Left cardiac atrium (tissue), 4 donors: ENCODE results near the gene LDLRAD3. TPM values are rescaled to one million over a fixed set of nuclear protein-coding genes. Genes with fewer than 3 reads are reported as not detected.
"Not testable (repeated sequence)": the region's sequence is repeated elsewhere in the genome, so short reads cannot be mapped to it uniquely, and the experiment has no call there.

ENCODE experiments used
- ATAC-seq, 2 donors: fragments of 200-7000 bp; cut with Tn5 transposase; one replicate each; pipeline ENCODE4 v1.9.1; 2020; ENCODE audit warnings: mild to moderate bottlenecking in 2 of 2, moderate library complexity in 2 of 2
- DNase-seq: peaks from one replicate; pipeline ENCODE4 v3.0.0-alpha.2; 2020
- intact Hi-C, 2 donors: fragments of 100-400 bp; cut with DNase I; formaldehyde crosslinking; loops; one replicate each; pipeline versions ENCODE4 v1.14.1 to v1.15.1; 2022 to 2023
- total RNA-seq, 2 donors: library from RNA; stranded (reverse); fragmentation: NEBNext Ultra II Directional; extraction: Animal tissue kit (Norgen Biotek cat#: 25700); gene quantifications; one replicate each; pipeline ENCODE4 v1.2.1, GENCODE V29; 2021
- donor health status: DM: no; HTN: yes; CAD: no.
- donor health status: DM: no; HTN: yes; CAD: no; lungs with severe emphysema.
- donor health status: DM: yes; HTN: yes; CAD: no.
- donor health status: Dilated cardiomyopathy.

The LDLRAD3 gene
- total RNA-seq, 2 donors from 2014 or later: 4.7 to 10.8 TPM

DNA sequence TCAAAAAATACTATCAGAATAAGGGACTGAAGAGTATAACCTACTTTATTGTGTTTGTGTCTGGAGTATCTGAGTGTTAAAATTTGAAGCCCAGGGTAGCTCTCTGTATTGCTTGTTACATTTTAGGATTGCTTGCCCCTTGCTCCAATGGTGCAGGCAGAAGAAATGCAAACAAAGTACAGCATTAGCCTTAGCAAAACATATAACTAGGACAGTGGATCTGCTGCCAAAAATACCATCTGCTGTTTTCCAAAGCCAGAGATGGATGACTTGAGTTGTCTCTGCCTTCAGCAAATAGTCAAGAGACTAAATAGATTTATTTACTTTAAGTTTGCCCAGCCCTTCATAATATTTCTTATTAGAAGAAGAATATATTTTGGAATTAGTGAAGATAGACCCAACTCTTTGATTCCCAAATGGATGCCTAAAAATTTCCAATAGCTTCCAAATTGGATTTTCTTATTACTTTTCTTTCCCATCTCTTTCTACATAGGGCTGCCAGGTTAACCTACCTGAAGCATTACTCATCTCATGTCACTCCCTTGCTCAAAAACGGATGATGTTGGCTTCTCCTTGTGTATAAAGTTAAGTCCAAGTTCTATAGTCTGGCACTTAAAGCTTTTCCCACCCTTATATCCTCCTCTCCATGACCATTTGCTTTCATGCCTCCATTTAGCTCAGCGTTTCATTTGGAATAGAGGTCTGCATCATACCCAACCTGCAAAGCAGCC, 66.3 kb downstream of the LDLRAD3 start:
- intact Hi-C loops: no loop called here
- DNase-seq (no peak), ATAC-seq (no peak)

DNA sequence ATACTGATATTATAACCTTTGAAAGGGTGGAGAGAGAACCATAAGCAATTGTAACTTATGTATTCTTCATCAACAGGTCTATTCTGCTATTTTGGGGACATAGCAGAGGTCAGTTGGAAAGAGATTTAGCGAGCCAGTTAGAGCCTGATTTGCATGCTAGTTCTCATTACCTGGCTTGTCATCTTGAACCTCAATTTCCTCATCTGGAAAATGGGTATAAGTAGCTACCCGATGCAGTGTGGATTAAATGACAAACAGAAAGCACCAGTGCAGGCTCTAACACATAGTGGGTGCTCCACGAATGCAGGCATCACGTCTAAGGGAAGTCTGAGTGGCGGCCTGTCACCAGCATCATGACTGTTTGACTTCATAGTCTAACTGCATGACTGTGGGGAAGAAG, 67.7 kb downstream of the LDLRAD3 start:
- no peak for ATAC-seq
- intact Hi-C loops: no loop called here
- no peak for DNase-seq

DNA sequence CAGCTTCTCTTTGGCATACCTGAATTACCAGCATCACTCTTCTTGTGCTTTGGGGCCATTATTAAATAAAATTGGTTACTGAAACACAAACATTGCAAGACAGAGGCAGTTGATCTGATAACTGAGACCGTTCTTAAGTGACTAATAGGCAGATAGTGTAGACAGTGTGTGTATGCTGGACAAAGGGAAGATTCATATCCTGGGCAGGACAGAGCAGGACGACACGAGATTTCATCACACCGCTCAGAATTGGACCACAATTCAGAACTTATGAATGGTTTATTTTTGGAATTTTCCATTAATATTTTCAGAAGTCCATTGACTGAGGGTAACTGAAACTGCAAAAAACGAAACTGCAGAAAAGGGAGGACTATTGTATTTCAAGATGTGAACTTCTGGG, 68.6 kb downstream of the LDLRAD3 start:
- DNase-seq (no peak), ATAC-seq (peak in 1 of 2 donors; percentile 38)
- intact Hi-C loops: no loop called here

DNA sequence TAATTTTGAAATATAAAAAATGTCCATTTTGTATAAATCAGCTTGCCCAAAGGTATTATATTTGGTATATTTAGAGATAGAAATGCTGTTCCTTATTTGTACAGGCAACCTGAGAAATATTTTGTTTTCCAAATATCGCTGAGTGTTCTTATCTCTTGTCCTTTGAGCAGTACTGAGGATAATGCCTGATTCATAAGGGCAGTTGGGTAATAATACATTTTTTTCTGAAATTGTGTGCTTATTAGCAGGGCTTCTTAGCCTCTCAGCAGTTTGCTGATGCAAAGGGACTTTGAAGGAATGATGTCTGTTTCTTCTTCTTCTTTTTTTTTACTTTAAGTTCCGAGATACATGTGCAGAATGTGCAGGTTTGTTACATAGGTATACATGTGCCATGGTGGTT, 69.1 kb downstream of the LDLRAD3 start:
- intact Hi-C loops: no loop called here
- ATAC-seq (peak in 1 of 2 donors; percentile 54), DNase-seq (no peak)

DNA sequence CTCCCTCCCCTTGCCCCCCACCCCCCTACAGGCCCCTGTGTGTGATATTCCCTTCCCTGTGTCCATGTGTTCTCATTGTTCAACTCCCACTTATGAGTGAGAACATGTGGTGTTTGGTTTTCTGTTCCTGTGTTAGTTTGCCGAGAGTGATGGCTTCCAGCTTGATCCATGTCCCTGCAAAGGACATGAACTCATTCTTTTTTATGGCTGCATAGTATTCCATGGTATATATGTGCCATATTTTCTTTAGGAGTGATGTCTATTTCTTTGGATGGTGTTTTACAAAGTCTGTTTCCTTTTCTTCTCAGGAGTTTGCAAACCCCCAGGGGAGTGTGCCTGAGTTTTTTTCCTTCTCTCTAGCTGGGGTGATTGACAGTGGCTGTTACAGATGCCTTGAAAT, 69.6 kb downstream of the LDLRAD3 start:
- intact Hi-C loops, ATAC-seq, DNase-seq: not testable (repeated sequence)

DNA sequence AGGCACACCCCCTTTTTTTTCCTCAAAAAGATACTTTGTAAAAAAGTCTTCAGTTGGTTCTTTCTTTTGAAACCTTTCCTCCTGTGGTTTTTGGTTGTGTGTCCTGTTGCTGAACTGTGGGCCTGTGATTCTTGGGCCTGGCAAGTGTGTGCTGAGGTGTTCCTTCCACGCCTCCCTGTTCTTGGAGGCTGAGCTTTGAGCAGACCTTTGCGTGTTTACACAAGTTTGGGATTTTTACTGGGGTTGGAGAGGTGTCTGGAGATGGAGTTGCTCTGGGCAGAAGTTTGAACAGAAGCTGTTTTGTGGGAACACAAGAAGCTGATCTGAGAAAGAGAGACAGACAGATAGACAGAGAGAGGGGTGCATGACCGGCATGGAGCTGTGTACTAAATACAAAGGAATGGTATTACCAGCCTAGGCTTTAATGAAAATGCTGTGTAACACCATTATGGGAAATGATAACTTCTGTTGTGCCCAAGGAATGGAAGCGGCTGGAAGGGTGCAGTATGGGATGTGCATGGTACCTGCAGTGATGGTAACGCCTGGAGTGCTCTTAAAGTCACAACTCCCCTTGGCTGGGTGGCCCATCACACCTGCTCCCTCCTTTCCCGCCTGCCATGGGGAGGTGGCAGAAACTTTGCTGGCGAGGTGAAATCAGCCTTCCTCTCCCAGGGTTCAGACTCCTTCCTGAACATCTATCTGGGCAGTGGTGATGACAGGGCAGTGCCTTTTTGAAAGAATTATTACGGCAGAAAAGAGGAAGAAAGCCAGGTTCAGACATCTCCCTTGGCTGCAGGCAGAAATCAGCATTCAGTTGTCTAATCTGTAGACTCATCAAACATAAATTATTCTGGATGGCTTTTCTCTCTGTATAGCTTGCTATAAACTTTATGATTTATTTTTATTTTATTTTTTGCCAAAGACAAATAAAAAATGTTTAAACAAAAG, 70.4 kb downstream of the LDLRAD3 start:
- DNase-seq (no peak), ATAC-seq (no peak)
- intact Hi-C loops: no loop called here

DNA sequence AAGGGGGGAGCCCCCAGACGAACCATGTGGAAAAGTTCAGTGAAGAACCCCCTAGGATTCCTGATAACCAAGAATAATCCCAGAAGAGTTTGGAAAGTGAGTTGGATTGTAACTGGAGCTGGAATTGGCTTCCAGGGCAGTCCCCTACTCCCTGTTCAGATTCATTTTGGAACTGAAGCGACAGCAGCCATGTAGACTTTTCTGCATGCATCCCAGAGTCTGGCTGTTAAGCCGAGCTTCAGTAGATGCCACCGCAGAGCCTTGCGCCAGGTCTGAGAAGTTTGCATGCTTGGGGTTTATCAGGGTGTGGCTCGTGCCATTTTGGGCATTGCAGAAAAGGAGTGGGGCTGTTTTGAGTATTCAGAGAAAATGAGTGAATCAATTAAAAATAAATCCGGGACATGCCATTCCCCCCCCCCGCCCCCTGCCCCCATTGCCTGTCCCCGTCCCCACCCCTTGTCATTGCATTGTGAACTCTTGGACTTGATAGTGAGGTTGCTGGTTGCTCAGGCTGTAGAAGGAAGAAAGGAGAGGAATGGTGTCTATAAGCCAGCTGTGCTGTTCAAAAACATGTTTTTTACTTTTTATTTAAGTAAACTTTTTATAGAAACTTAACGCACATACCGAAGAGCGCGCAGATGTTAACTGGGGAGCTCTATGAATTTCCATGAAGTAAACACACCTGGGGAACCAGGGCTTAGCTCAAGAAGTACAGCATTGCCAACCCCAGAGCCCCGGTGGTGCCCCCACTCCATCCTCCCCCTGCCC, 71.2 kb downstream of the LDLRAD3 start:
- ATAC-seq (peak; percentile 28 to 51), DNase-seq (no peak)
- intact Hi-C loops: no loop called here

DNA sequence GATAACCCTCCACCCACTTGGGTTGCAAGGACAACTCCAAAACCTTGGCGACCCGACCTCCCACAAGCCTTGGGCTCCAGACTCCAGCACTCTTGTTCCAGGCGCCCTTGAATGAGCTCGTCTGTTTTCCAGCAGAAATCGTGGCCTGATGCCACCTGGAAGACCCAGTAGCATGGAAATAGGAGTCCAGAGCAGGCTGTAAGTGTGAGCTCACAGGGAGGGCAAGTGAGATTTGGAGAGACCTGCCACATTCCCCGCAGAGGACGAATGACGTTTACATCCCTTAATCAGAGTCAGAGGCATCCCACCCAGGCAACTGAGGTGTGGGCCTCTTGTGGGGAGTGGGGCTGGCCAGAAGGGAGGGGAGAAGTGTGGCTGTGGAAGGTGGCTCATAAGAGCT, 71.9 kb downstream of the LDLRAD3 start:
- DNase-seq (peak; percentile 71), ATAC-seq (peak; percentile 64 to 84)
- intact Hi-C loops: no loop called here

DNA sequence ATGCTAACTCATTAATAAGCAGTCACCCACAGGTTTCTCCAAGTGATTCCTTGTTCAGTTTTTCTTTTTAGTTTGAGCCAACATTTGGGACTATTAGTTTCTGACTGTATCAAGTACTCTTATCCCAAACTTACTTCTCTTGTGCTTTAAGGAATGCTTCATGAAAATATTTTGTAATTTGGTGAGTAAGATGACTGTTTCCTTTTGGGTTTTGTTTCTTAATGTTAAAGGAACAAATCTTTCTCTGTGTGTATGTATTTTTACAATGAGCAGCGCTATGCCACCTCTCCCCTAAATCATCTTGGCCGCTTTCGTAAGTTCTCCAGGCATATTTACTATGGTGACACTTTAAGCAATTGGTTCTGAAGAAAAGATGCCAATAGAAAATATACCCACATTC, 72.4 kb downstream of the LDLRAD3 start:
- ATAC-seq (no peak), DNase-seq (no peak)
- intact Hi-C loops: no loop called here

DNA sequence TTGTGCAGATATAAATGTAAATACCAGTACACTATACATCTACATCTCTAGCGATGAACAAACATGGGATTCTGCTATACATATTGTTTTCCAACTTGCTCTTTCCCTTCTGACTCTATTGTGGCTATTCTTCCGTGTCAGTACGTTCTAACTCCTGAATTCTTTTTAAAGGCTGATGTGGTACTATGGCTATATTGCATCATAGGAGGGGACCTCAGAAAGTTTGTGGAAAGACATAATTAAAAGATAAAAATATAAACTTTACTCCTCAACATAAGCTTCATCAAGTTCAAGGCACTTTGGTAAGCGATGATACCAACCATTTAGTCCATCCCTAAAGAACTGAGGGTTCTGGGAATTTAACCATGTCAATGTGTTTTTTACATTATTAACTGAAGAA, 72.8 kb downstream of the LDLRAD3 start:
- ATAC-seq: no peak
- DNase-seq: no peak
- intact Hi-C loops: no loop called here

DNA sequence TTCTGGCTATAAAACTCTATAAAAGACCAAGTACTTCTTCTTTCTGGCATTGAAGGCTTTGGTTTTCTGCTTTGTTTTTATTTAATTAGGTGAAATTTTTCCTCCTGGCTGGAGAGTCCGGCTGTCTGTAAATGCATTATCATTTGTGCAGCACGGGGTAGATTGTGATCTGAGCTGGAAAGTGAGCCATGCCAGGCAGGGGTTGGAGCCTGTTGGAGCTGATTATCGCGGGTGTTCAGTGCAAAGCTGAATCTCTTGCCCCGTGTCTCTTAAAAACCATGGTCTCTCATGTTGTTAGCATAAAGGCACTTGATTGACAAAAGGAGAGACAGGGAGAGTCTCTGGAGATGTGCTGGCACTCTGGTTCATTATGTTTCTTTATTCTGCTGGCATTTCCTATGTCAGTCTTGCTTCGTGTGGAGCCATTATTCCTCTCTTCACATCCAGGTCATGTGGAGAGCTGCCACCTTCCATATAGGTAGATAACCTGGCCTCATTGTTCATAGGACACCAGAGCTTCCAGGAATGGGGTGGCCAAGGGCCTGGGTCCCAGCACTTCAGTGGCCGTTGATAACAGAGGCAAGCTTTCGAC, 75.2 kb downstream of the LDLRAD3 start:
- no peak for DNase-seq
- intact Hi-C loops: no loop called here
- no peak for ATAC-seq

DNA sequence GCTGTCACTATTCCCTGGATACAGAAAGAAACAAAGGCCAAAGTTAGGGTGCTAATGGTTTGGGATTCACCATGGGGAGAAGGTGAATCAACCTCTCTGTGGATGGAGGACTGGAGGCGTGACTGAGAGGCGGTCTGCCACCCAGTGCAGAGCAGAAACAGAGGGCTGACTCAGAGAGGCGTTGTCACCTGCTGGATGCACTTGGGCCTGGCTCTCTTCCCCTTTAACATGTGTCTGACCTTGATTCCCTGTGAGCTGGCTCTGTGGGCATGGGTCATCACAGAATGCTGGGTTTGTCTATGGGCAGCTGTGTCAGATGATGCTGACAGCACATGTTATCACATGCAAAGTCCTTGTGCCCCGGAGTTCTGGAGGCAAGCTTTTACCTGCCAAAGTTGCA, 75.9 kb downstream of the LDLRAD3 start:
- intact Hi-C loops: no loop called here
- ATAC-seq: no peak
- no peak for DNase-seq

DNA sequence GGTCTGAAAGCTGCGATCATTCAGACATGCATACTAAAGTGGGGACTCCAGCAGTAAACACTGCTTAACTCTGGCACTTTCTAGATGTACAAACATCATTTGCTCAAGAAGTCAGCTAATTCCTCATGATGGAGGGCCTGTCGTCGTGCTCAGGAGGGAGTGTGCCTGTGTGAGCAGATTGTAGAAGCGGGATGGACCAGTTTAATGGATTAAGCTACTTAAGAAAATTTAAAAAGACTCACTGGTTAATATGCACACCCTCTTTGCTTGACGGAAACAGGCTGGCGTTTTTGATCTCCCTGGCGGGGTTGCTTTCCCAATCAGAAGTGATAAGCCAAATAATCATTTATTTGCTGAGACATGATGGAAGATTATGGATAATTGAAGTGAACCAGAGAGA, 79.0 kb downstream of the LDLRAD3 start:
- DNase-seq: no peak
- ATAC-seq: no peak
- intact Hi-C loops: no loop called here

DNA sequence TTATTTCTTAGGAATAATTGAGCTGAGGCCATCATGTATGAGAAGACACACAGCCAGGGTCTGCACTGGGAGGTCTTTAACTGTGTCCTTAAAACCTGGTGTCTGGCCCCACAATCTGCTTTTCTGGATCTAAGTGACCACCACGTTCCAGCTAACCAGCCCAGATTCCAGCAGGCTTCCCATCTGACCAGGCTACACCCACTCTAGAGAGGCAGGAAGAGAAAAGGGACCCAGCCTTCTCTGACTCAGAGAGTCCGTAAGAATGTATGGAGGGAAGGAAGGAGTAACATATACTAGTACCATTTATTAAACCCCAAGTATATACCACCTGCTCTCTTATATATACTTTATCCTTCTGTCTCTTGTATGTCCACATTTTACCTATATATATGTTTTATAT, 80.1 kb downstream of the LDLRAD3 start:
- no peak for ATAC-seq

DNA sequence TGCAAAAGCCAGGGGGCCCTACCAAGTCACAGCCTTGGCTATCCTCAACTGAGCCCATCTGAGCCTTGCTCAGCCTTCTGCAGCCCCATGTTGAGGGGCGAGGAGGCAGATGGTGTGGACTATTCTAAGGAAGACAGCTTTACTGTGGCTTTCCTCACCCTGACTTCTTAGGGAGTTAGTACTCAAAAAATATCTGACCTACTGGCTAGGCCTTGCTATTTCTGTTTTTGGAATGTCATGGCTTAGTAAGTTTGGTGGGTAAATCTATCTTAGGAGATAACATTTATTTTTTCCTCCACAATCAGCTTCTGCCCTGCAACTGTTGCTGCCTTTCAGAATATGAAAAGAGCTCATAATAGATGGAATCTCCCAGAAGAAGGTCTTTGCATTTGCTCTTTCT, 80.9 kb downstream of the LDLRAD3 start:
- DNase-seq (no peak), ATAC-seq (no peak)
- intact Hi-C loops: no loop called here

More for the DNA sequence above, 80.1 kb downstream of the LDLRAD3 start:
- intact Hi-C loops: no loop called here
- no peak for DNase-seq

DNA sequence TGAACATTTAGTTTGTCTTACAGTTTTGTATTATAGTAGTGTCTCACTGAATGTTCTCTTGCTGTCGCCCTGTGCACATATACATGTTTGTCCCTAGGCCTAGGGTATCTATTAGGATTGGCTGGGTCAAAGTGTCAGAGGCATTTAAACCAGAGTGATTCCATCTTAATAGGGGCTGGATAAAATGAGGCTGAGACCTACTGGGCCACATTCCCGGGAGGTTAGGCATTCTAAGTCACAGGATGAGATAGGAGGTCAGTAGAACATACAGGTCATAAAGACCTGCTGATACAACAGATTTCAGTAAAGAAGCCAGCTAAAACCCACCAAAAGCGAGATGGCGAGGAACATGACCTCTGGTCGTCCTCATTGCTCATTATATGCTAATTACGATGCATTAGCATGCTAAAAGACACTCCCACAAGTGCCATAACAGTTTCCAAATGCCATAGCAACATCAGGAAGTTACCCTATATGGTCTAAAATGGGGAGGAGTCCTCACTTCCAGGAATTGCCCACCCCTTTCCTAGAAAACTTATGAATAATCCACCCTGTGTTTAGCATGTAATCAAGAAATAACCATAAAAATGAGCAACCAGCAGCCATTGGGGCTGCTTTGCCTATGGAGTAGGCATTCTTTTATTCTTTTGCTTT, 82.6 kb downstream of the LDLRAD3 start:
- no peak for DNase-seq
- intact Hi-C loops: no loop called here
- ATAC-seq: no peak

DNA sequence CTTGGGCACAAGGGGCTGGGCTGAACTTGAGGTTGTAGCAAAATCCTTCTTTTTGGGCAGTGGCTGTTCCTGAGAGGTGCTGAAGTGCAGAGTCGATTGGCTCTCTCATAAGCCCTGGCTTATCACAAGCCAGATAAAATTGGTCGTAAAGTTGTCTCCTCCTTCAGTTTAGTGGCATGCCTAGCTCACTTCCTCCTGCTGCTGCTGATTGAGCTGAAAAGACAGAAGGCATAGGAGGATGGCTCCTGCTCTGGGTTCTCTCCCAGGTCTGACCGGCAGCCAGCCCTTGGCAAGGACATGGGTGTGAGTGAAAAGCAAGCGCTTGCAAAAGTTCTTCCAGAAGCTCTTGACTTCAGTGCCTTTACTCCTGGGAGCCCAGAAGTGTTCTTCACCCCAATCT, 83.9 kb downstream of the LDLRAD3 start:
- peak in 1 of 2 donors; percentile 68 for ATAC-seq
- DNase-seq: peak; percentile 34
- intact Hi-C loops: no loop called here

DNA sequence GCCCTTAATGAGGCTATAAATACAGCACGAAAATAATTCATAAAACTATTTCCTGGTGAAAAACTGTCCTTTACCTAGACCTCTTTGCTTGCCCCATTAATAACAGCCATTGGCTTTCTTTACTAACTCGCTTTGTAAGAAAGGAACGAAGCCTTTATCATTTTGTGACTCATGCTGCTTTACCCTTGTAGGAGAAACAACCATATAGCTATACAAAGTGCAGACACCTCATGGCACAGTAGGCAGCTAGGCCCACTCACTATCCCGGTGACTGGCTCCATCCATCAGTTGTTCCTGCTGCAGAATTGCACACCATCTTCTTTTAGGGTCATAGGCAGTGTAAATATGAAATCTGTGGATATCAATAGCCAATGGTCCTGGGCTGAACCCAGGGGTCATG, 85.8 kb downstream of the LDLRAD3 start:
- DNase-seq (no peak), ATAC-seq (no peak)
- intact Hi-C loops: no loop called here

DNA sequence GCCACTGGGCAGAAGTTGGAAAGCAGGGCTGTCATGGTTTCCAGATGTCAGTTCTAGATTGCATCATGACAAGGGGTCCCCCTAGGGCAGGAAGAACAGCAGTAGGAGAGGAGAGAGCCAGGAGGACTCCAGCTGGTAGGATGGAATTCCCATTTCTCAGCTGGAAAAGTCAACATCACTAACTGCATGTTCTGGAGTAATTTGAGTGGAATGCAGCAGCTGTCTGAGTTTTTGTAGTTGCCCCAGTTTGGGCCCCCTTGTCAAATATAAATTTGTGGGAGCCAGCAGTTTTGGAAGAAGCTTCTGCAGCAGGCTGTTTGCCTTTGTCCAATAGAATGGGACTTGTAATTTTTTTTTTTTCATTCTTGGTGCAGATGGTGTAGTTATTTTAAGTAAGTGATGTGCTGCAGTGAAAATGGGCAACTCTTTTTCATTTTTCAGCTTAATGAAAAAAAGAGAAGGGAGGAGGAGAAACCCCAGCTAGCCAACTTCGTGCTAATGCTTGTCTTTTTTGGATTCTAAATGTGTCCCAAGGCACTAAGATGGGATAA, 86.9 kb downstream of the LDLRAD3 start:
- intact Hi-C loops: no loop called here
- ATAC-seq: peak; percentile 54 to 75
- no peak for DNase-seq
